SHP77 (cell line): ENCODE data around the gene DIP2C.
"Not testable (repeated sequence)": the region's sequence is repeated elsewhere in the genome, so short reads cannot be mapped to it uniquely, and the experiment has no call there.

Experiments
- DNase-seq, 2 experiments: peaks; one replicate each; lab custom pipeline; 2025; lab: John Stamatoyannopoulos, UW

DIP2C gene

DNA sequence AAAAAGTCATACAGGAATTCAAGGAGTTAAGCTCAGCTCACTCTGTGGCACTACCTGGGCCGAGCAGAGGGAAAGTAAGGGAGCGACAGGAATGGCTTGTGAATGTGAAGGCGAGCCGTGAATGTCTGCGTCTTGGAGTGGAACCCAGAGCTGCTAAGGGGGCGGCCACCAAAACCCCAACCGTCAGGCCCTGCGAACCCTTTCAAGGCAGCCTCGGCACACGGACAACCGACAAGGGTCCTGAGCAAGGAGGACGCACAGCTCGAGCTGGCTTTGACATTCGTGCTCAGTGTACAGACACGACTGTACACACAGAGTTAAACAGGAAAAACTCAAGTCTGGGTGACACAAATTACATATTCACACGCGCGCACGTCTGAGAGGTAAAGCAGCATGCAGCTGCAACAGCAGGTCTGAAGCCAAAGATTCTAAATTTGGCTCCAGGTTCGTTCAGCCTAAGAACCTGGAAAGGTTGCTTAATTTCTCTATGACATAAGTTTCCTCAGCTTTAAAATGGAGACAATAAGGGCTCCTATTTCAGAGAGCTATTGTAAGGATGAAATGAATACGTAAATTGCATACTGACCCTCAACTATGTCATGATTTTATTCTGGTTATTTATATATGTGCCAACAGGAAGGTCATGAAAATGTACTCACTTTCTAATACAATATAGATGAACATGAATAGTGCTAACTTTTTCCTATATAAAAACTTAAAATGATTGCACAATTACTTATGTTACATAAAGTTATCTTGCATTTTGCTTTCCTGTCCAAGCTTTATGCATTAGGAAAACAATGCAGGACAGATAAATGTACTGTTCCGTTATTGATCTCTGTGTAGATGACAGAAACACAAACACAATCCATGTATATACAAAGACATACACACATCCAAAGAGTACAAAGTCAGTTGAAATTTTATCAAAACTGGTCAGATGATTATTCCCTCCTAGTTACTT, 361.3 kb downstream of the DIP2C start:
- no peak for DNase-seq

DNA sequence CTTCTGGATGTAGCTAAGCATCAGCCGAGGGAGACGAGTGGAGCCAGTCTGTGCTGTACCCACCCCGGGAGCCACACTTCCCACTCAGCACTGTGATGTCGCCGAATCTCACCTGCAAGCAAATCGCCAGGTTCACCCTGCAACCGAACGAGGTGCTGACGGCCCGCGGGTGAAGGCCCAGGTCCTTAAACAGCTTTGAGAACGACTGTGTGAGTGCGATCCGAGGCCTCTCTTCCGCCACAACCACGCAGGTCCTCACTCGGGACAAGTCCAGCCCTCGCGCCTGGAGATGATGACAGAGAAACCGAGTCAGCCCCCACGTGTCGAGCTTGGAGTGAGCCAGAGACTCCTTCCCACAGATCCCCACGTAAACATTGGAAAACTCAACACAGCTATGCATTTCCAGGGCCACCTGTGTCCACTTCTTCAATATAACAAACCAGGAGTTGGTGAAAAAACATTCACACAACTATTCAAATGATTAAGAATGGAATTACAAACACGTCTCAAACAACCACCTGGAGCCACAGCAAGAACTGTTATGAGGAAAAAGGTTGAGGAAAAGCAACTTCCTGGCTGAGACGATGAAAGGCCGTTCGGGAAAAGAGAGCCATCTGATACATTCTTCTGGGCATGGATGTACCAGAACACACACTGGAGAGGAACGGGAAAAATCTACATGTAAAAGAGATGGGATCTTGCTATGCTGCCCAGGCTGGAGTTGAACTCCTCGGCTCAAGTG, 362.4 kb downstream of the DIP2C start:
- no peak for DNase-seq

DNA sequence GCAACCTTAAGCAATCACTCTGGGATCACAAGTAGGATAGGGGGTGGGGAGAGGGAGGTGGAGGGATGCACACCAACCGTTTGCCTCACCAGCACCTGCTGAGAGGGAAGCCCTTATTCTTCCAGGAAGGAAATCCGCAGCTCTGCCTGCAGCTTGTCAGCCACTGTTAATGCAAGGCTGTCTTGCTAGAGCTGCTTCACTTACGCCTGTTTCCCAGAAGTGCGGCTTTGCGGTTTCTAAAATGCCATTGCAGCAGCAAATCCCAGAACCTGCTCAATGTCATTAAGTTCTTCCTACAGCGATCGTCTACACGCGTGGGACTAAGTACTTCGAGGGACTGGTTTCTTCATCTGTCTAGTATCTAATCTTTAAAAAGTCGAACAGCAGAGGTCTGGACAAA, 363.1 kb downstream of the DIP2C start:
- no peak for DNase-seq

DNA sequence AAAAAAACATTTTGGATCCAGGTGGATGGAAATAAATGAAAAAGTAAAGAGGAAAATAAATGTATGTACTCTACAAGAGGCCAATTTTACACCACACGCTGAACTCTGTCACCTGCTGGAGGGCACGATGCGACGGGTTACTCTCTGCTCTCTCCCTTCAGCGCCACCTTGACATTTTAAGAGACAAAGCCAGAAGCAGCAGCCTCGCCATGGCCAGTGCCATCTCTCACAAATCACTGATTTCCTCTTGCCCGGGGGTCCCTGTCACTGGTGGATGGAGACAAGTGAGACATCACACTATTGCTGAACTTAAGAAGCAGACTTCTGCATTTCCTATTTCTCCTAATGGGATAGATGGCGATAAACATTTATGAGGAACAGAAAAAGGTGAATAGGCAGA, 364.2 kb downstream of the DIP2C start:
- DNase-seq = no peak

DNA sequence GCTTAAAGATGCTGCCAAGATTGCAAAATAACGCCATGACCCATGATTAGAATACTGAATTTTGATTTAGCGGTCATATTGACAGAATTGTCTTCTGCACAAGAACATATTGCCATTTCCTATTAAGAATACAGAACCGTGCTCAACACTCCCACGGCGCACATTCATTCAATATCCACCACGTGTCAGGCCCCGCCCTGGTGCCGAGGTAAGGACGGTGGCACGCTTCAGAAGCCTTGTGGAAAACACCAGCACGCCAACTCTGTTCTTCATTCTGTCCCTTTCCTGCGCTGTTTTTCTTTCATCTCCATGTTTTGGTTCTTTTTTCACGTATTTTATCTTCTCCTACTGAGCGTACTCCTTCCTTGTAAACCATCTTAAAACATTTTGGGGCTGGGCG, 364.9 kb downstream of the DIP2C start:
- no peak for DNase-seq

DNA sequence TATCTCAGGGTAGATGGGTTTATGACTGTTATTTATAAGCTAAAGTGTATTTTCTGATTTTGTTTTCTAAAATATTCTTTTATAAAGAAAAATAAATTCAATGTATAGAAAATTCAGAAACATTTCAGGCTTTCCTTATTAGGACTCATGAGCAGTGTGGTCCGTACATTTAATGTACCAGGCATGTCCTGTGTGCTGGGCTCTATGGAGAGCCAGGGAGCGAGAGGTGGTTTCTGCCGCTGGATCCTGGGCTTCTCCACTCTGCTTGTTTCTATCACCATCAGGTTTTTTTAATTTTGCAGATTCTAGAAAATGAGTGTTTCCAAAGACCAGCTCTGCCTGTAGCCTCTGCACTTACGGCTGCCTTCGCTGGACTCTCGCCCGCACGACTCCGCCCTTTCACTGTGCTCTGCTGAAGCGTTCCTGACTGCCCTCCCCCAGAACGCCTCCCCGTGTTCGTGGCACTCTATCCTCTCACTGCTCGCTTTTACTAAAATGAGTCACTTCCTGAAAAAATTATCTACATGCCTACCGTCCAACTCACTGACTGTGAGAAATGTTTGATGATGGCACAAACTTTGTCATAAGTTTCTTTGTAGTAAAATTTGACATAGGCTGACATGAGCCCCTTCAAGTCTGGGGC, 365.7 kb downstream of the DIP2C start:
- DNase-seq = no peak

DNA sequence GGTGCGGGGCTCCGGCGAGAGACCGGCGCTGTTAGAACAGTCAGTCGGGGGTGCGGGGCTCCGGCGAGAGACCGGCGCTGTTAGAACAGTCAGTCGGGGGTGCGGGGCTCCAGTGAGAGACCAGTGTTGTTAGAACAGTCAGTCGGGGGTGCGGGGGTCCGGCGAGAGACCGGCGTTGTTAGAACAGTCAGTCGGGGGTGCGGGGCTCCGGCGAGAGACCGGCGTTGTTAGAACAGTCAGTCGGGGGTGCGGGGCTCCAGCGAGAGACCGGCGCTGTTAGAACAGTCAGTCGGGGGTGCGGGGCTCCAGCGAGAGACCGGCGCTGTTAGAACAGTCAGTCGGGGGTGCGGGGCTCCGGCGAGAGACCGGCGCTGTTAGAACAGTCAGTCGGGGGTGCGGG, 366.4 kb downstream of the DIP2C start:
- DNase-seq = not testable (repeated sequence)

DNA sequence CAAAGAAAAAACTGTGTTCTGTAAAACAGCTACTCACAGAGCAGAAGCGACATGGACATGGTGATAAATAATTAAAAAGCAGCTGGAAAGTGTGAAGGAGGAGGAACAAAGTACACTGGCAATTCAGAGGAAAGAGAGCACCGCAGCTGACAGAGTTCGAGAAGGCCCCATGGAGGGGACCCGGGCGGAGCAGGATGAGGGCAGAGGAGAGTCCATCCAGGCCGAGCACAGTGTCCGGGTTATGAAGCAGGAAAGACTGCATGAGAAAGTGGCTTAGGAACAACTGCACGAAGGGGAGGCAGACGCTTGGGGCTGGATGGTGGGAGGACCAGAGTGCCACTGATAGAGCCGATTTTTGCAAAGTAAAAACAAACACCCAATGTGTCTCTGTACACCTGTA, 368.7 kb downstream of the DIP2C start:
- no peak for DNase-seq

DNA sequence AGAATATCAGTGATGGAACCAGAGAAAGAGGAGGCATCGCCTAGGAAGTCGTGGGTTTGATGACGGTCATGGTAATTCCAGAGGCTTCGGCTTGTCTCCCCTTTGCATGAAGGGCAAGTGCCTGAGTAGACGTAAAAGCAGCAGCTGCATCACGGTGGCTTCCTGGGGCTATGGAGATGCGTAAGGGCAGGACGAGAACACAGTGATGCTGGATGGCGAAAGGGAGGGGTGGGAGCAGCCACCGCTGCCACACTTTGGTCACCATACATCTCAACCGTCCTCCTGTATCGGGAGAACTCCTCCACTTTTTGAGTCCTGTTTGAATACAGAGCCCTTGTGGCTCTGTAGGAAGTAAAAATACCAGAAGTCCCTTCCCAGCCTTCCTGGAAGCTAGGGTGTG, 371.5 kb downstream of the DIP2C start:
- no peak for DNase-seq

DNA sequence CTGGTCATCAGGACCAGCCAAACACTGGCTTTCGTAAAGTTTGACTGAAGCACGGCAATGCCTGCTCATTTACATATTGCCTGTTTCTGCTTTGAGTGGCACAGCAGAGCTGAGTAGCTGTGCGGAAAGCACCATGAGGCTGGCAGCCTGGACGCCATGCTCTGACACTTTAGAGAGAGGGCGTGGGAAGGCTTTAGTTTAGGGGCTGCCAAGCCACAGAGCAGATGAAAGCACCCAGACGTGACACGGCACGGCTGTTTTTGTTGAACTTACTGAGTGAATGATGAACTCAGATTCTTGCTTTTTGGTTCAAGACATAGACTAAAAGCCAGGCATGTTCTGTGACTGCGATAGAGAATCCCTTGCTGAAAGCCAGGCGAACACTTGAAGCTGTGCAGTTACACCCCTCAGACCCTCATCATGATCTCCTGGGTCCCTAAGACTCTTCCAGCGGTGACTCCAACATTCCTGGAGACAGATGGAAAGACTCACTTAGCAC, 372.1 kb downstream of the DIP2C start:
- DNase-seq = no peak

DNA sequence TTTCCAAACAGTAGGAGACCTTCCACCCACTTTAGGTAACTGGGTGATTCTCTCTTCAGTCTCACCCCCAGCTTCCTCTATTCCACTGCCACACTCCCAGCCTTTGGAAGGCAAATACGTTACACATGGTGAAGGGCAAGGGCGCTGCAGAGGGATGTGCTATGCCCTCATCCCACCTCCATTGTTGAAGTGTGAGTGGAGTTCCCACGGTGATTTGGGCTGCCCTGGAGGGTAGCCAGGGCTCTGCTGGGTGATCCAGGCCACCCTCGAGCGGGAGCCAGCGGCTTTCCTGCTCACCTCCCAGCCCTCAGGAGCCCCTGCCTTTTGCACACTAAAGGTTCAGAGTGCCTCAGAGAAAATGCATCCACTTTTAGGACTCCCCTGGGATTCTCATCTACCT, 373.1 kb downstream of the DIP2C start:
- DNase-seq = no peak

DNA sequence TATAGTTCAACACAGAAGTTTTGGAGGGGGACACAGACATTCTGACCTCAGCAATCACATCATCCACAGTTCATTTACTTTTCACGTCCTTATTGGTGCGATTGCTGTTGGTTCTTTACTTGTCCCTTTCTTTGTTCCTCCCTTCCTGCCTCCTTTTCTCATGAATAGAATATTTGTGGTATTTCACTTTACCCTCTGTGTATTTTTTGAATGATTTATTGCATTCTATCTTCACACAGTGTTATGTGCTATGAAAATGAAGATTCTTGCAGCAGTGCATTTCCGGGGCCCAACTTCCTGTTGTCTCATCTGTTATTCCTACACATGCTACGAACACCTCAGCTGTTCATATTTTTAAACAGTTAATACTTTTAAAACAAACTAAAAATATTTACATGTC, 374.6 kb downstream of the DIP2C start:
- DNase-seq = no peak

DNA sequence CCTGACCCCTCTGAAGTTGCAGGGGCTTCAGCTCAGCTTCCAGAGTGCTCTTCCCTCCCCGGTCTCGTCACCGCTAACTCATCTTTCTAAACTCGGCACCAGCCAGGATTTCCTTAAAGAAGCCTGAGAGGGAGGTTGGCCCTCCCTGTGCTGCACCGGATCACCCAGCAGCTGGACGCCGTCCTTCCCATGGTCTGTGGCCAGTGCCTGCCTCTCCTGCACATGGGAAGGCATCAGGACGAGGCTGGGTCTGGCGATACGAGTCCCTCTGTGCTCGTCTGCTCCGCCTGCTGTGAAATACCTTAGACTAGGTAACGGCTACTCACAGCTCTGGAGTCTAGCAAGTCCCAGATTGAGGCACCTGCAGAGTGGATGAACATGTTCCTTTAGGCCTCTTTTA, 375.1 kb downstream of the DIP2C start:
- no peak for DNase-seq

DNA sequence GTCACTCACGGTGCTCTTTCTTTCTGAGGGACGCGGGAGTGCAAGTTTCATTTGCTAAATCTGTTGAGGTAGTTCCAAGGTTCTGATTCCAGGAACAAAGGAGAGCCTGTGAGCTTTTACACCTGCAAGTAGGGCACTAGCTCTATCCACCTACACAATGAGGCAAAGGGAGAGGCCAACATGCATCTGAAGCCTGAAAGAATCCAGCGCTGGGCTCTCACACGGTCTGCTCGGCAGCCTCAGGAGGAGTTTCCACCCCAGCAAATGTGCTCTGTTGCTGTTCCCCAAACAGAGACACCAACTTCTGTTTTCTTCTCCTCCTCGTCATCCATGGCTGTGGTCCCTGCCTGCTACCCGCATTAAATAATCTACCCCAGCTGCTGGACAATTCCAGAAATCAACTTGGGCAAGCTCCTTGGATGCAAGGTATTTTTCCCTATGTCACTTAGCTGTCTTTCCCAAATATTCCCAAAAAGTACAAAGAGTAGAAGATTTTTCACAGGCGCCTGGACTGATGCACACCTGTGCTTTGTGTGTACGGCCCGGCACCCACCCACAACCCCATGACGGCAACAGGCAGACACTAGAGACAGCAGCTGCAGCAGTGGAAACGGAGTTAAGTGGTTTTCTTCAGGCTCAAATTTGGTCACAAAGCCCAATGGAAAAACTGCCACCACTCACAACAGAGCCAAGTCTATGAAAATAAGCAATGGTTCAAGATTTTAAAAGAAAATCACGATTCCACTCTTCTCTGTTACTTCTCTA, 377.4 kb downstream of the DIP2C start:
- no peak for DNase-seq

DNA sequence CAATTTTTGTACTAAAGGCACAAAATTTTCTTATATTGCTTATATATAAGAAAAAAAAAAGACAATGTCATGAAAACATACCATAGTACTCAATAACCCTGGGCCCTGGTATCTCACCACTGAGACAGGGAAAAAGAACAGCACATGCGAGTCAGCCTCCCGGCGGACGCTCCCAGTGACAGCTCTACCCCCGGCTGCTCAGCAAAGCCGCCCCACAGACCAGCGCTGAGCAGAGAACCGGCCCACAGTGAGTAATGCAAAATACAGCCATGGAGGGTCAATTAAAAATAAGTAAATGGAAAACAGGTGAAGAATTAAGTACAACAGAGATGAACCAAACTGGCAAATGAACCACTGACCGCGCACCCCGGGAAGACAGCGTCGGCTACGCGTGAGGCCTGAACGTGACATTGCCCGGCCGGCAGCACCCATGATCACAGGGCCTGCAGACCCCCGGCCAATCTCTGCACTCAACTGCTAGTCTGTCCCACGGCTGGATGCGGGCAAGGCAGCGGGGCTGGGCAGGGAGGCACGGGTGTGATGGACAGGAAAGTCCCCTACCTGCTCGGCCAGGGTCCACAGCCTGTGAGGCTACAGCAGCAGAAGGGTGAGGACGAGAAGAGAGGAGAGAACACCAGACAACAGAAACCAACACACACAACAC, 378.4 kb downstream of the DIP2C start:
- DNase-seq = no peak

DNA sequence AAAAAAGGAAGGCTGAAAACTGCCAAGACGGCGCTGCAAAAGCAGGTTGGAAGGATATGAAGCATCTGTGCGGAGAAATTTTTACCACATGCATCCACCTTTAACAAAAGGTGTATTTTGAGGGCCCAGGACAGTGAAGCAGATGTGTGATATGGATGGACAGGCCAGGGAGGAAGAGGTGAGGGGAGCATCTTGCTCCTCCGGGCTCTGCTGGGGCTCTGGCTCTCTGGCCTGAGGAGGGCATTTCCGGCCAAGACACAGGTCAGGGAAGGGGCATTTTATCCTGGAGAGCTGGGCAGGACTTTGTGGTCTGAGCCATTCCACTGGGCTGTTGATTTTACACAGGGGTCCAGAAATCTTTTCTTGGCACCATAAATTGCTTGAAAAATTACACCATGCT, 379.1 kb downstream of the DIP2C start:
- no peak for DNase-seq

DNA sequence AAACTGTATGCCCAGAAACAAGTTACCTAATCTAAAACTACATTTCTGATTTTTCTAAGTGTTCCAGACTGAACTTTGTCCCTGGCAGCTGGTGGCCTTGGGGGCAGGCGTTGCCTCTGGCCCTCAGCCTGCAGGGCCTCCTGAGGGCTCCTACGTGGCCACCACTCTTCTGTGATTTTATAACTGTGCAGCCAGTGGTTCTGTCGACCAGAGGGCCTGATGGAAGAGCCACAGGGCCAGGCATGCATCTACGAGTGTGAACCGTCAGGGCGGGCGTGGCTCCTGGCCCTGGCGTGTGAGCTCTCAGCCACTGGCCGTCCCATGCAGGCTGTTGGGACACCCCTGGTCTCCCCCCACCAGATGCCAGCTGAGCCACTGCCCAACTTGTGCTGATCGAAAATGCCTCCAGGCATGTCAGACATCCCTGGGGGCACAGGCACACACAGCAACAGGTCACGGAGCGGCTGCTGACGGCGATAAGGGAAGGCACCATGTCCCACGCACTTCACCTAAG, 380.8 kb downstream of the DIP2C start:
- no peak for DNase-seq

DNA sequence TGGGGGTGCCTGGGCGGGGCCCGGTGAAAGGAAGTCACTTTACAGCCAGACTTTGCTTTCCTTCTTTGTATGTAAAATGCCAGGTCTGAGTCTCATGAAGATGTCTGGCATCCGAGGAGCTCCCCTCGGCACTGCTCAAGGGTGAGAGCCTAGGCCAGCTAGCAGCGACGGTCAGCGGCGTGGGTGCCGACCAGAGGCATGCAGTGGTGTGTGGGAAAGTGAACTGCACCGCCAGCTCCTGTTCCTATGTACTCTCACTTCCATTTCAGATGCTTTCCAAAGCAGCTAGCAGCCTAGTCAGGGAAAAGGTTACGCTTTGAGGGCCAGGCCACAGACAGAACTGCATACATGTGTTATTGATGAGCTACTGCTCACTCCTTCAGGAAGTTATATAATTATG, 381.4 kb downstream of the DIP2C start:
- DNase-seq = no peak

DNA sequence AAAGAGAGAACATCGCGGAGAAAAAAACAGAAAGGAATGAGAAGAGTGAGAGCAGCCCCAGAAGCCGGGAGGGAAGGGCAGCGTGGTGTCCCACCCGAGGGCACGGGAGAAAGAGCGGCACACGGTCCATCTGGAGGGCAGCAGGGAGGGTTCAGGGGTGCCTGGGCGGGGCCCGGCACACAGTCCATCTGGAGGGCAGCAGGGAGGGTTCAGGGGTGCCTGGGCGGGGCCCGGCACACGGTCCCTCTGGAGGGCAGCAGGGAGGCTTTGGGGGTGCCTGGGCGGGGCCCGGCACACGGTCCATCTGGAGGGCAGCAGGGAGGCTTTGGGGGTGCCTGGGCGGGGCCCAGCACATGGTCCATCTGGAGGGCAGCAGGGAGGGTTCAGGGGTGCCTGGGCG, 381.8 kb downstream of the DIP2C start:
- no peak for DNase-seq

DNA sequence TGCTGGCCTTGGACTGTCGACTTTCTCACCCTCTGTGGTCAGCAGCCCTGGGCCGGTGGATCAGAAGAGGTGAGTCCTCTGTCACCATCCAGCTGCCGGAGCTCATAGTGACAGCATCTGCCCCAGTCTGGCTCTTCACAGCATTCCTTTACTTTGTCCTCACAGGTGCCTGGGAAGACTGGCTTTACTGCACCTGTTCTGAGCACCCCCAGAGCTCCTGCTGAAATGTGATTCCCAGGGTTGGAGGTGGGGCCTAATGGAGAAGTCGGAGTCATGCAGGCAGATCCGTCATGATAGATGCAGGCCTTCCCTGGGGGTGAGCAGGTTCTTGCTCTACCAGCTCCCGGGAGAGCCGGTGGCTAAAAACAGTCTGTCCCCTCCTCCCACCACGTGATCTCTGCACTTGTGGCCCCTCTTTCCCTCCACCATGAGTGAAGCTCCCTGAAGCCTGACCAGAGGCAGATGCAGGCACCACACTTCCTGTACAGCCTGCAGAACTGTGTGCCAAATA, 382.7 kb downstream of the DIP2C start:
- DNase-seq = no peak
